ENCODE measurements around the gene ISCU. TPM values are rescaled to one million over a fixed set of nuclear protein-coding genes. Genes with fewer than 3 reads are reported as not detected.

ISCU gene
- total and polyA plus RNA-seq, 2 of the 8 experiments (the other 6 are each of a cell fraction or from before 2014, with no cell fraction given) = 72.1 to 78.1 TPM

- TF ChIP-seq E2F6 (IDR thresholded peaks at IDR 0.05) (no peak), CHD2 (IDR thresholded peaks at IDR 0.05; ENCODE audit: low read length) (no peak), BACH1 (IDR thresholded peaks at IDR 0.05; ENCODE audit: low read length) (no peak), EGR1 (IDR thresholded peaks at IDR 0.05; ENCODE audit: borderline replicate concordance, low read depth, low read length) (no peak)
Observed at GRCh38 chr12:108551535-108551934, 10.9 kb upstream of the ISCU start (continued).

All from H1 (cell line).